Fibroblast of pulmonary artery (primary cell): ENCODE data around the gene TNNI3K.

Experiments used
- DNase-seq: peaks from one replicate; pipeline ENCODE4 v3.0.0-alpha.2; 2010; ENCODE audit warnings: low read depth
- H3K4me3 ChIP-seq: replicated peaks from 2 replicates; pipeline ENCODE4 v1.5.1; 2011; ENCODE audit warnings: low read depth, mild to moderate bottlenecking, control low read depth, low read length, moderate library complexity
- CTCF ChIP-seq: IDR thresholded peaks from 2 replicates; pipeline ENCODE4 v1.5.1; 2011; ENCODE audit warnings: mild to moderate bottlenecking, control low read depth, low read length, inconsistent platforms; ENCODE audit errors: missing control alignments

TNNI3K gene

DNA sequence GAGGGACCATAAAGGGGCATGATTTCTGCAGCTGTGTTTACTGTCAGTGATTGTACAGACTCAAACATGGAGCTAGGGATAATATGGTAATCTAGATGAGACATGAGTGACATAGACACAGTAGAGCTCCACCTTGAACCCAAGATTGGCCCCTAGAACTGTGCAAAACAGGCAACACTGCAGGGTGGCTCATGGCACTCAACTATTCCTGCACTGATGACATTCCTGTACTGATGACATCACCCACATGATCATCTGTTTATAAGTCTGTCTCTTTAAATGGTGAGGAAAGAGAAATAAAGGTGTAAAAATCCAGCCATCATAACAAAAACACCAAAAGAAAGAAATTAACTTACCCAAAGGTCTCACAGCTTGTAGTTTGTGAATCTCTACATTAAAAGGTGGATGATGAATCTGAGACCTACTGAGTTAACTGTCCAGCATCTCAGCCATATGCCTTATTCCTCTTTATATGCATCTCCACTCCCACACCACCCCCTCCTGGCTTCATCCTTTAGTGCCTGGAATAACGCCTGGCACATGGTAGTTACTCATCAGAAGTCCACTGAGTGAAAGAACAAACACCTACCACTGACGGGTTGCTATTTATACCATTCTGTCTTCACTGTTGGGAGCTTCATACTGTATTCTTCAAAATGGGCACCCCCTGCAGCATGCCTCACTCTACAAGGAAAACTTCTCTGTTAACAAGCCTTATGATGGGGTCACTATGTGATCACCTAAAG lies 277.2 kb downstream of the TNNI3K start, which contains the start of gene LRRC53:
Gene LRRC53 (minus strand): TSS at position 442 of the 746 bp plus-strand sequence. CDS start 29,262 bp downstream, outside the sequence.
- H3K4me3 ChIP-seq, result no peak within 1 kb of the TSS
- no peak for TF ChIP-seq CTCF
- no peak for DNase-seq

- no peak for DNase-seq
- no peak for TF ChIP-seq CTCF
- no peak overlapping the region for H3K4me3 ChIP-seq
These were observed 278.5 kb downstream of the TNNI3K start for GRCh38 chr1:74513411-74514300.

GRCh38 chr1:74517599-74518051 lies 282.4 kb downstream of the TNNI3K start:
- H3K4me3 ChIP-seq, result no peak overlapping the region
- DNase-seq, result no peak
- TF ChIP-seq CTCF, result no peak

DNA sequence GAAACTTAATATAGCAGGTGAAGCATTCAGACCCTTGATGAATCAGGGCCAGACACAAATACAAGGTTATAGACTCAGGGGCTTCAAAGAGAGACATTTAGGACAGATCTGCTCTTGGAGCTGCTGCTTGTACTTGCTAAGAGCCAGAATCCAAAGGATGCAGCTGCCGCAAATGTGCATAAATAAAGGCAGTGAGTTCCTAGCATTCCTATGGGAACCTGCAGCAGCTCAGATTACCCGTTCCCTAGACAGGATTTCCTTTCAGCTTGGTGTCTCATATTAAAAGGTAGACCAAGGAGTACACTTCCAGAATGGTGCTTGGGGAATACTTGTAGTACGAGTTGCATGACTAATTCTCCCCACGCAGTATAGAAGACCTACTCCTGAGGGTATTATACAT lies 287.0 kb downstream of the TNNI3K start:
- no peak for DNase-seq
- H3K4me3 ChIP-seq, result no peak overlapping the region
- TF ChIP-seq CTCF, result no peak

DNA sequence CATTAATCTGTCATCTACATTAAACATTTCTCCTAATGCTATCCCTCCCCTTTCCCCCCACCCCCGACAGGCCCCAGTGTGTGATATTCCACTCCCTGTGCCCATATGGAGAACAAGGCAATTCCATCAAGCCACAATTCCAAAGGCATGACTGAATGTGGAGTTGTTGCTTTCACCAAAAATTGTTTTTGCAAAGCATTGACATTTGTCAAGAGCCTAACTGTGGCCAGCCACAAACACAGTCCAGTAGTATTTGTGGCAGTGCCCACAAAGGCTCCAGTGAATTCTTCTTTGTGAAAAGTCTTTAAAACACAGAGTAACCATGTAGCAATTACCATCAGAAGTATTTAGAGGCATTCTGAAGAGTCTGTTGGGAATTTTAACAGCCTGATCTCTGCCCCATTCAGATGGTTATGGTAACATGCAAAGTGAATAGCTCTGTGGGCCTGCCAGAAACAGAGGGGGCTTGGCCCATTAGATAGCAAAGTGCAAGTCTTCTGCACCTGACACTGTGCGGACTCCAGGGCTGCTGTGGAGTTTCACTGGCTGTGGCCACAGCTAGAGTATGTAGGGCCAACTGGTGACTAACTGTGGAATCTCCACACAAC lies 288.8 kb downstream of the TNNI3K start:
- no peak for TF ChIP-seq CTCF
- DNase-seq, result no peak
- H3K4me3 ChIP-seq, result no peak overlapping the region

- no peak for TF ChIP-seq CTCF
- no peak for DNase-seq
These were observed 291.5 kb downstream of the TNNI3K start for GRCh38 chr1:74526708-74527107.

More at GRCh38 chr1:74526708-74527107, 291.5 kb downstream of the TNNI3K start:
- H3K4me3 ChIP-seq, result no peak overlapping the region
